HG03039 (cell line): ENCODE results near the gene MIEF1.

ENCODE experiments used
- ATAC-seq: cut with Tn5 transposase; IDR thresholded peaks from one replicate; pipeline ENCODE4 v1.9.1; 2021; ENCODE audit warnings: mild to moderate bottlenecking, moderate library complexity; ENCODE audit not compliant: unreplicated experiment

MIEF1 gene

GRCh38 chr22:39554151-39554550 is 52.1 kb downstream of the MIEF1 start:
- ATAC-seq, result no peak

- no peak for ATAC-seq
Observed at GRCh38 chr22:39556970-39557841, 55.1 kb downstream of the MIEF1 start.

DNA sequence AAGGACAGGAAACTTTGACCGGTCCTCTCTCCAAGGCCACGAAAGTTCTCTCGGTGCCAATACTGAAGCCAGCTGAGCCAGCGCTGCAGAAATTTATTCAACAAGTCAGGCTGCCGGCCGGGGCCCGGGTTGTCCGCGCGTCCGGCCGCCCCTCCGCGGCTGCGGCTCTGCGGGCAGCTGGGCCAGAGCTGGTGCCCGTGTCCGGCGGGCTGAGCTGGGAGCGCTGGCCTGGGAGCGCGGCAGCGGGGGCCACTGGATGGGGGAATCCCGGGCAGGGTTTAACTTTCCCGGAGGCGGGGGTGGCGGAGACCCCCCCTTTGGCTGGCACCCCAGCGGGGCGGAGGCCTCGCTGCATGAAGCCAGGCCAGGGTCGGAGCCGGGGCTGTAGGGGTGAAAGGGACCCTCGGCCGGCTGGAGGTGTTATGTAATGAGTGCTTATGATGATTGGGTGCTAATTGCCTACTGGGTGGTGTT is 56.2 kb downstream of the MIEF1 start:
- ATAC-seq, result no peak

- no peak for ATAC-seq
Observed at GRCh38 chr22:39558950-39559349, 56.9 kb downstream of the MIEF1 start.

- ATAC-seq, result no peak
Observed at GRCh38 chr22:39559456-39560105, 57.5 kb downstream of the MIEF1 start.

DNA sequence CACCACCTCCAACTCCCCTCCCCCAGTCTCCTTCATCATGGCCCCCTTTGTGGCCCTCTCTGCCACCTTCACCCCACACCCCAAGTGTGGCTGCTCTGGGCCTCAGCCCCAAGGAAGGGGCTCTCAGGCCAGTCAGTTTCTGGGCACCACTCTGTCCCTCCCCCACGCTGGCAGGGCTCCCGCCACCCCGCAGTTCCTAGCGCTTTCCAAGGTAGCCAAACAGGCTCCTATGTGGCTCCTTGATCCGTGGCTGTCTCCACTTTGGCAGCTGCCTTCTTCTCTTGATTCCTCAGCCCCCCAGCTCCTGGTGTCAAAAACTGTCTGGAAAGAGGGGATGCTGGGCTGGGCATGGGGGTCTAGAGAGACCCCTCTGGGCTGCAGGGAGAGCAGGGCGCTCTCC is 58.0 kb downstream of the MIEF1 start:
- ATAC-seq, result no peak

DNA sequence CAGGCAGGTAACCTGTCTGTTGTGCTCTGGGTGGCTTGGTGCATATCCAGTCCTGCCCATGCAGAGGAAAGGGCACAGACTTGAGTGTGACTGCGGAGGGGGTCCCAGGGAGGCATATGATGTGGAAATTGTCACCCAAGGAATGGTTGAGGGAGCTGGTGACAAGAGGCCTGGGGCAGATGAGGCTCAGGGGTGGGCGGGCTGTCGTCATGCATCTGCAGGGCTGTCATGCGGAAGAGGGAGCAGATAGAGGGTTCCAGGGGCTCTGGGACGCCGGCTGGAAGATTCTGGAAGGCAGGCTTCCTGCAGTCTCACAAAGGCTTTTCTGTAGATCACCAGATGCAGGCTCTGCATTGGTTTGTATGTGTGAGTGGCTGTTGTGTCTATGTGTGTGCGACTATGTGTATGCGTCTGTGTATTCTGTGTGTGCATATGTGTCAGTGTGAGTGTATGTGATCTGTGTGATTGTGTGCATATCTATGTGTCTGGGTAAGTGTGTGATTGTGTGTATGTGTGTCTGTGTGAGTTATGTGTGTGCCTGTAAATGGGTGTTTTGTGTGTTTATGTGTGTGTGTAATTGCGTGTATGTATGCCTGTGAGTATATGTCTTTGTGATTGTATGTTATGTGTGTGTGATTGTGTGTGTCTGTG is 60.9 kb downstream of the MIEF1 start:
- ATAC-seq, result no peak

- ATAC-seq, result no peak
Observed at GRCh38 chr22:39563571-39564428, 61.7 kb downstream of the MIEF1 start.

DNA sequence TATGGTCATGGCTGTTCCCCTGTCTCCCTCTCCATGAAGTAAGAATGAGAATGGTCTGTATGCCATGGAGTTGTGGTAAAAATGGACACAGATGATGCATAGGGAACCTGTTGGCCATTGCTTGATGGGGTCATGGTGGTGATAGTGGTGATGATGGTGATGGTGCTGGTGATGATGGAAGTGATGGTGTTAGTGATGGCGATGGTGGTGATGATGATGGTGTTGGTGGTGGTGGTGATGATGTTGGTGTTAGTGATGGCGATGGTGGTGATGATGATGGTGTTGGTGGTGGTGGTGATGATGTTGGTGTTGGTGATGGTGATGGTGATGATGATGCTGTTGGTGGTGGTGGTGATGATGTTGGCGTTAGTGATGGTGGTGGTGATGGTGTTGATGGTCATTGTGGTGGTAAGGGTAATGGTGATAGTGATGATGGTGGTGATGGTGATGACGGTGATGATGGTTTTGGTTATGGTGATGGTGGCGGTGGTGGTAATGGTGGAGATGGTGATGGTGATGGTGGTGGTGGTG is 63.4 kb downstream of the MIEF1 start:
- no peak for ATAC-seq

- no peak for ATAC-seq
Observed at GRCh38 chr22:39567135-39567946, 65.3 kb downstream of the MIEF1 start.
